ENCODE results near the gene NEURL1B.
"Not testable (repeated sequence)": the region's sequence is repeated elsewhere in the genome, so short reads cannot be mapped to it uniquely, and the experiment has no call there.

The NEURL1B gene

DNA sequence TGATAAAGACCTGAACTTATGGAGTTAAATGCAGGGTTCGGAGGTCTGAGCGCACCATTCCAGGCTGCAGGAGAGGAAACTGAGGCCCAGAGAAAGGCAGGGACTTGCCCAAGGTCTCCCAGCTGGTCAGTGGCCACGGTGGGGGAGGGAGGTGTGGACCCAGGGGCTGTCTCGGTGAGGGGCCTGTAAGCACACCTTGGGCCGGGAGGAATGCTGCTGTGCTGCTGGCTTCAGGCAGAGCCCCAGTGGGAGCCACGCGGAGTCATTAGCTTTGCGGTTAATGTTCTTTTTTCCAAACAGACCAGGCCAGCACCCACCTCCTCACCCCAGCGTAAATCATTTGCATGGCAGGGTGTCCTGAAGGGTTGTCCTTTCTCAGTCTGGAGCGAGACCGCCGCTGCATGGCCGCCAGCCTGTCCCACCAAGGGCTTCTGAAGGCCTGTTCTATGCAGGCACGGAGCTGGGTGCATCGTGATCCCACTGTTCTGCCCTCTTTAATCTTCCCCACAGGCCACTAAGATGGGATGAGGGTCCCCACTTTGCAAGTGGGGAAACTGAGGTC lies 35.9 kb downstream of the NEURL1B start:
- H3K4me3 ChIP-seq (ENCODE audit: low read depth in 1 of 2, low read length in 1 of 2): no peak overlapping the region
- H3K4me1 ChIP-seq (ENCODE audit: control insufficient read depth in 1 of 2, insufficient read depth in 1 of 2, low read depth in 1 of 2, low read length in 1 of 2): no peaks in the 10 kb centered on the region
- no peak overlapping the region for H3K27ac ChIP-seq
- H3K27me3 ChIP-seq: peaks cover 8% of the 10 kb centered on the region
- H3K36me3 ChIP-seq: no peaks in the 10 kb centered on the region
- TF ChIP-seq, protein P1, sequence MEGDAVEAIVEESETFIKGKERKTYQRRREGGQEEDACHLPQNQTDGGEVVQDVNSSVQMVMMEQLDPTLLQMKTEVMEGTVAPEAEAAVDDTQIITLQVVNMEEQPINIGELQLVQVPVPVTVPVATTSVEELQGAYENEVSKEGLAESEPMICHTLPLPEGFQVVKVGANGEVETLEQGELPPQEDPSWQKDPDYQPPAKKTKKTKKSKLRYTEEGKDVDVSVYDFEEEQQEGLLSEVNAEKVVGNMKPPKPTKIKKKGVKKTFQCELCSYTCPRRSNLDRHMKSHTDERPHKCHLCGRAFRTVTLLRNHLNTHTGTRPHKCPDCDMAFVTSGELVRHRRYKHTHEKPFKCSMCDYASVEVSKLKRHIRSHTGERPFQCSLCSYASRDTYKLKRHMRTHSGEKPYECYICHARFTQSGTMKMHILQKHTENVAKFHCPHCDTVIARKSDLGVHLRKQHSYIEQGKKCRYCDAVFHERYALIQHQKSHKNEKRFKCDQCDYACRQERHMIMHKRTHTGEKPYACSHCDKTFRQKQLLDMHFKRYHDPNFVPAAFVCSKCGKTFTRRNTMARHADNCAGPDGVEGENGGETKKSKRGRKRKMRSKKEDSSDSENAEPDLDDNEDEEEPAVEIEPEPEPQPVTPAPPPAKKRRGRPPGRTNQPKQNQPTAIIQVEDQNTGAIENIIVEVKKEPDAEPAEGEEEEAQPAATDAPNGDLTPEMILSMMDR (IDR thresholded peaks at IDR 0.05): no peak
- H3K9me3 ChIP-seq: no peaks in the 10 kb centered on the region

DNA sequence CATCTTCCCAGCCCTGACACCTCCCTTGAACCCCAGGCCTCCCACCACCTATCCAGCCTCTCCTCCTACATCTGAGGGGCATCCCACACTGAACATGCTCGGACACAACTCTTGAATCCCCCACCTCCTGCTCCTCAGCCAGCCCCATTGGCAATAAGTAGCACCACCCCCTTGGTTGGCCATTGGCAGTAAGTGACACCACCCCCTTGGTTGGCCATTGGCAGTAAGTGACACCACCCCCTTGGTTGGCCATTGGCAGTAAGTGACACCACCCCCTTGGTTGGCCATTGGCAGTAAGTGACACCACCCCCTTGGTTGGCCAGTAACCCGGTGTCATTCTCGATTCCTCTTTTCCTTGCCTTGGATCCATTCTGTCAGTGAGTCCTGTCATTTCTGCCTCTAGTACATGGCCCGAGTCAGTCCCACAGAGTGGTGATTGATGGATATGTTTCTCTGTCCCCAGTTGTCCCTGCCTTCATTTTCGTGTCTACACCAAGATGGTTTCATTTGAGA lies 37.4 kb downstream of the NEURL1B start:
- H3K27me3 ChIP-seq: peaks cover 22% of the 10 kb centered on the region
- not testable (repeated sequence) for H3K9me3 ChIP-seq; H3K4me1 ChIP-seq (ENCODE audit: control insufficient read depth in 1 of 2, insufficient read depth in 1 of 2, low read depth in 1 of 2, low read length in 1 of 2); H3K27ac ChIP-seq; H3K36me3 ChIP-seq; H3K4me3 ChIP-seq (ENCODE audit: low read depth in 1 of 2, low read length in 1 of 2)

DNA sequence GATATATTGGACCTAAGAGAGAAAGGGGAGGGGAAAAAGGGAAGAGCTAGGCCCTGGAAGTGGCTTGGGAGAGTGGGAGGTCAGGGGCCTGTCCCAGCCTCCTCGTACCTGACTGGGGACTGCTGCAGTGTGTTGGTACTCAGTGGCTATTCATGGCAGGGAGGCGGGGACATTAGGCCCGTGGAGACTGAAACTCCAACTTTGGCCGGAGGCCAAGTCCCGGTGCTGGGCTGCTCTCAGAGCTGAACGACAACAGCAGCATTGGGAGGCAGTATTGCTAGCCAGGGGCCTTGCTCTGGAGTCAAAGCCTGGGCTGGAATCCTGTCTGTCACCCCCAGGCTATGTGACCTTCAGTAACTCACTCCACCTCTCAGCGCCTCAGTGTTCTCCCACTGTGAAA lies 37.8 kb downstream of the NEURL1B start:
- peaks cover 0 to 3% of the 10 kb centered on the region in 2 experiments for H3K4me1 ChIP-seq (ENCODE audit: control insufficient read depth in 1 of 2, insufficient read depth in 1 of 2, low read depth in 1 of 2, low read length in 1 of 2)
- H3K27me3 ChIP-seq: peaks cover 27% of the 10 kb centered on the region
- H3K4me3 ChIP-seq (ENCODE audit: low read depth in 1 of 2, low read length in 1 of 2): no peak overlapping the region
- TF ChIP-seq, protein P1 (IDR thresholded peaks at IDR 0.05): no peak
- H3K27ac ChIP-seq: no peak overlapping the region
- no peaks in the 10 kb centered on the region for H3K9me3 ChIP-seq
- no peaks in the 10 kb centered on the region for H3K36me3 ChIP-seq

DNA sequence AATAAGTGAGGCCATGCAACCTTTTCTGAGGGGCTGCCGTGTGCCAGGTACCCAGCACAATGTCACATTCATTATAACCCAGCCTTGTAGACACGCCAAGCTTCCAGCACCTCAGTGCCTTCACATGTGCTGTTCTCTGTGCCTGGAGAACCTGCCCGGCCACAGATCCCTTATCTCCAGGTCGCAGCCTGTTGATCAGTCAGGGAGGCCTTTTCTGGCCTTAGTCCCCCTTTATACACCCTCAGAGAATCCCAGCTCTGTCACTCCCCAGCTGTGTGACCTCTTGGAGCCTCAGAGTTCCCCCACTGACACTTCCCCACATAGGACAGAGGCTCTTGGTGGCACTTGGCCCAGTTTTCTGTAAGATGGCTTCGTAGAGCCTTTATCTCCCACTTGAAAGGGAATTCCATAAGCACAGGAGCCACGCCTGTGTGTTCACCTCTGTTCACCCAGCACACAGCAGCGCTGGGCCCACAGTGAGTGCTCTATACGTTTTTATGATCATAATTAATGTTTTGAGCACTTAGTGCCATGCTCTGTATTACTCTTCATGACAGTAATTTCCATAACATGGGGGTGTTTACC lies 38.7 kb downstream of the NEURL1B start:
- no peaks in the 10 kb centered on the region for H3K36me3 ChIP-seq
- H3K27ac ChIP-seq: no peak overlapping the region
- TF ChIP-seq, protein P1 (IDR thresholded peaks at IDR 0.05): no peak
- peaks cover 0 to 8% of the 10 kb centered on the region in 2 experiments for H3K4me1 ChIP-seq (ENCODE audit: control insufficient read depth in 1 of 2, insufficient read depth in 1 of 2, low read depth in 1 of 2, low read length in 1 of 2)
- H3K27me3 ChIP-seq: peaks cover 35% of the 10 kb centered on the region
- no peak overlapping the region for H3K4me3 ChIP-seq (ENCODE audit: low read depth in 1 of 2, low read length in 1 of 2)
- no peaks in the 10 kb centered on the region for H3K9me3 ChIP-seq

DNA sequence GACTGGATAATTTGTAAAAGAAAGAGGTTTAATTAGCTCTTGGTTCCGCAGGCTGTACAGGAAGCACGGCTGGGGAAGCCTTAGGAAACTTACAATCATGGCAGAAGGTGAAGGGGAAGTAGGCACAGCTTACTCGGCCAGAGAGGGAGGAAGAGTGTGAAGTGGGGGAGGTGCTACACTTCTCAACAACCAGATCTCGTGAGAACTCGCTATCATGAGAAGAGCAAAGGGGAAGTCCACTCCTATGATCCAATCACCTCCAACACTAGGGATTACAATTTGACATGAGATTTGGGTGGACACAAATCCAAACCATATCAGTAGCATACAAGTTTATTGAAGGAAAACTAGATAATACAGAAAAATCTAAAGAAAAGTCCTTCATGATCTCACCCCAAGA lies 39.9 kb downstream of the NEURL1B start:
- Histone ChIP-seq H3K9me3 (no peaks in the 10 kb centered on the region), H3K36me3 (no peaks in the 10 kb centered on the region), H3K4me3 (ENCODE audit: low read depth in 1 of 2, low read length in 1 of 2) (no peak overlapping the region), H3K4me1 (ENCODE audit: control insufficient read depth in 1 of 2, insufficient read depth in 1 of 2, low read depth in 1 of 2, low read length in 1 of 2) (peaks cover 0 to 8% of the 10 kb centered on the region in 2 experiments), H3K27ac (no peak overlapping the region), H3K27me3 (peaks cover 45% of the 10 kb centered on the region)
- TF ChIP-seq, protein P1 (IDR thresholded peaks at IDR 0.05): no peak

DNA sequence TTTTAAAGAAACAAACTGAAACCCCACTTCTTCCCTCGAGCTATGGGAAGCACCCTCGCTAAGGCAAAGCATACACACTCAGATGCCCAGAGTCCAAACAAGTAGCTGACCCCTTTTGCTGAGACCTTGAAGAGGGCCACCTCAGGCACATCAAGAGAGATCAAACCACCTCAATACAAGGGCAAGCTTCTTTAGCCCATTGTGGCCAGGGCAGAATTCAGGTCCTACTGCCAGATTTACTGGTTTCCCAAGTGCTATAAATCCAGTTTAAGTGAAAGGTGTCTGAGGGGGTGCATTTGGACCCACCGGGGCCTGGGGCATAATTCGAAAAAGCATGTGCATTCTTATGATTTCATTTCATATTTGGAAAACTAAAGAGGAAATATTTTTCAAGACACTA lies 40.4 kb downstream of the NEURL1B start:
- H3K36me3 ChIP-seq: no peaks in the 10 kb centered on the region
- no peak overlapping the region for H3K27ac ChIP-seq
- no peak overlapping the region for H3K4me3 ChIP-seq (ENCODE audit: low read depth in 1 of 2, low read length in 1 of 2)
- H3K9me3 ChIP-seq: no peaks in the 10 kb centered on the region
- TF ChIP-seq, protein P1 (IDR thresholded peaks at IDR 0.05): no peak
- peaks cover 0 to 8% of the 10 kb centered on the region in 2 experiments for H3K4me1 ChIP-seq (ENCODE audit: control insufficient read depth in 1 of 2, insufficient read depth in 1 of 2, low read depth in 1 of 2, low read length in 1 of 2)
- peaks cover 45% of the 10 kb centered on the region for H3K27me3 ChIP-seq
